Prostate gland (tissue), 2 donors: ENCODE measurements around the gene MXD3. TPM values are rescaled to one million over a fixed set of nuclear protein-coding genes. Genes with fewer than 3 reads are reported as not detected.

Experiments
- DNase-seq: peaks from one replicate; pipeline ENCODE4 v3.0.0-alpha.2; 2019; ENCODE audit warnings: low spot score
- H3K27ac ChIP-seq, 2 donors: fragments of 200-600 bp; sonication (generic); 2 replicates each; pipeline ENCODE4 v1.5.1; 2017 to 2019
- H3K27me3 ChIP-seq: fragments of 200-600 bp; sonication (generic); replicated peaks from 2 replicates; pipeline ENCODE4 v1.5.1; 2019; ENCODE audit not compliant: insufficient read depth
- H3K36me3 ChIP-seq, 2 donors: fragments of 200-600 bp; sonication (generic); 1 replicate in 1 of 2; 2 replicates in 1 of 2; pipeline versions ENCODE4 v1.5.1 to v1.8.1; 2017 to 2019
- H3K4me1 ChIP-seq: fragments of 200-600 bp; sonication (generic); replicated peaks from 2 replicates; pipeline ENCODE4 v1.5.1; 2019
- H3K4me3 ChIP-seq, 2 donors: fragments of 200-600 bp; sonication (generic); 2 replicates each; pipeline ENCODE4 v1.5.1; 2017 to 2019
- H3K9me3 ChIP-seq: fragments of 200-600 bp; sonication (generic); 2 replicates; pipeline ENCODE4 v1.5.1; 2017
- POLR2A ChIP-seq: fragments of 450-650 bp; IDR thresholded peaks from one replicate; pipeline ENCODE4 v1.6.1; 2016; ENCODE audit warnings: antibody characterized with exemption, mild to moderate bottlenecking
- POLR2AphosphoS5 ChIP-seq: sonication (generic); formaldehyde crosslinking; IDR thresholded peaks from one replicate; pipeline ENCODE4 v1.6.1; 2017; ENCODE audit warnings: antibody characterized with exemption
- WGBS: methylation state at CpG from one replicate; pipeline ENCODE4 v1.1.5; 2018; 5-methylcytosine and 5-hydroxymethylcytosine counted together
- intact Hi-C: fragments of 100-400 bp; cut with DNase I; formaldehyde crosslinking; loops from one replicate; pipeline ENCODE4 v1.14.2; 2022
- total RNA-seq, 2 donors: library from RNA; depleted of rRNA; stranded (reverse); fragments of >200 nt; gene quantifications; one replicate each; pipeline ENCODE4 v1.1.0, GENCODE V29; 2016
- TF ChIP-seq, protein P1 (sequence below), 4 experiments: fragments of 200-600 bp in 2 of 4; fragments of 450-650 bp in 2 of 4; sonication (generic) in 2 of 4; IDR thresholded peaks; 1 replicate in 3 of 4; 2 replicates in 1 of 4; pipeline ENCODE4 v1.5.1; 2016 to 2019; ENCODE audit warnings: antibody characterized with exemption in 4 of 4, mild to moderate bottlenecking in 2 of 4, moderate library complexity in 2 of 4

MXD3 gene
- total RNA-seq, 2 donors from 2014 or later = 13.5 to 20.5 TPM

DNA sequence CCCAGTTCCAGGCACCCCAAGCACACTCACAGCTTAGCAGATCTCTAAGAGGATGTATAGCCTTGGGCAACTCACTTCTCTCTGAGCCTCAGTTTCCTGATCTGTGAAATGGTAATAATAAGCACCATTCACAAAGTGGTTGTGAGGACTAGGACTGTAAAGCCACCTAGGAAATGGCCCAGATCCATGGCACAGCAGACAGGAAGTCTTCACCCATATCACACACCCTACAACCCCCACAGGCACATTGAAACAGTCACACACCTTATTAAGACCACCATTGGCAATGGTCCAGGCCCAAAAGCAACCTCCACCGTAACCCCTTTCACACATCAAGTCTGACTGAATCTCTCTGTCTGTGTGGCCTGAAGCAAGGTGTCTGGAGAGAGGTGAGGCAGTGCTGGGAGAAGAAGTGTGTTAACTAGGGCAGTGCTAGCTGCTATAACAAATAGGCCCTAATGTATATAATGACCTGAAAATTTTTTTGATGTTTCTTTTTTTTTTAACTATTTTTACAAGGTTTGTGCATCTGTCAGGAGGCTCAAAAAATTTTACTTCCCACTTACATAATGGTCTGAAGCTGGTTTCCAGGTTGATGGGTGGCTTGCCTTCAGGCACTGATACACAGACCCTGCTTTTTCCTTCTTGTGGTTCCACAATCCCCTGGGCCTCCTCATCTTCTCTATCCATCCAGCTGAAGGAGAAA, 43.6 kb upstream of the MXD3 start:
- no peaks in the 10 kb centered on the region for H3K36me3 ChIP-seq
- WGBS = 67% methylated on average over 1 of the region's 1 CpG
- TF ChIP-seq, protein P1, sequence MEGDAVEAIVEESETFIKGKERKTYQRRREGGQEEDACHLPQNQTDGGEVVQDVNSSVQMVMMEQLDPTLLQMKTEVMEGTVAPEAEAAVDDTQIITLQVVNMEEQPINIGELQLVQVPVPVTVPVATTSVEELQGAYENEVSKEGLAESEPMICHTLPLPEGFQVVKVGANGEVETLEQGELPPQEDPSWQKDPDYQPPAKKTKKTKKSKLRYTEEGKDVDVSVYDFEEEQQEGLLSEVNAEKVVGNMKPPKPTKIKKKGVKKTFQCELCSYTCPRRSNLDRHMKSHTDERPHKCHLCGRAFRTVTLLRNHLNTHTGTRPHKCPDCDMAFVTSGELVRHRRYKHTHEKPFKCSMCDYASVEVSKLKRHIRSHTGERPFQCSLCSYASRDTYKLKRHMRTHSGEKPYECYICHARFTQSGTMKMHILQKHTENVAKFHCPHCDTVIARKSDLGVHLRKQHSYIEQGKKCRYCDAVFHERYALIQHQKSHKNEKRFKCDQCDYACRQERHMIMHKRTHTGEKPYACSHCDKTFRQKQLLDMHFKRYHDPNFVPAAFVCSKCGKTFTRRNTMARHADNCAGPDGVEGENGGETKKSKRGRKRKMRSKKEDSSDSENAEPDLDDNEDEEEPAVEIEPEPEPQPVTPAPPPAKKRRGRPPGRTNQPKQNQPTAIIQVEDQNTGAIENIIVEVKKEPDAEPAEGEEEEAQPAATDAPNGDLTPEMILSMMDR (IDR thresholded peaks at IDR 0.05) = no peak
- no peak for TF ChIP-seq POLR2AphosphoS5
- TF ChIP-seq POLR2A = no peak

DNA sequence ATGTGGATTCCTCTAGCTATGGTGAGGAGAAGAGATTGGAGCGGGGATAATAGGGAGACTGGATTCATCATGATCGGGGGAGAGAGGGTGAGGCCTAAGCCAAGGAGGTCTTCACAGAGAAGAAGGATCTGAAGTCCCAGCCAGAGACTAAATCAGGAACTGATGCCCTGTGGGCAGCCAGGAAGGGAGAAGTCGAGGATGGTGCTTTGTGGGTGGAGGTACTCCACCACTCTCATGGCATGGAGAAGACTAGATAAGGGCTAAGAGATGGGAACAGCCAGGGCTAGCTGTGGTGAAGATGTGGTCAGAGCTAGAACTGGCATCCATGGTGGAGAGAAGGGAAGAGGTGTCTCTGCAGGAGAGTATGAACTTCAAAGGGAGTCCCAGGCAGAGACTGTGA, 43.0 kb upstream of the MXD3 start:
- intact Hi-C loops = loop anchor here (5.0 kb wide), 1 partner anchor 42 kb away; the partner anchor contains the start of gene MXD3
- Histone ChIP-seq H3K4me3 (no peak overlapping the region), H3K27ac (no peak overlapping the region), H3K27me3 (no peaks in the 10 kb centered on the region), H3K9me3 (no peaks in the 10 kb centered on the region), H3K4me1 (peaks cover 9% of the 10 kb centered on the region), H3K36me3 (no peaks in the 10 kb centered on the region)
- TF ChIP-seq, protein P1 (IDR thresholded peaks at IDR 0.05) = no peak
- TF ChIP-seq POLR2AphosphoS5 (no peak), POLR2A (no peak)
- no peak for DNase-seq
- WGBS = 68% methylated on average over 3 of the region's 3 CpGs

More for the DNA sequence above, 43.6 kb upstream of the MXD3 start:
- no peaks in the 10 kb centered on the region for H3K9me3 ChIP-seq
- no peak overlapping the region for H3K4me3 ChIP-seq
- no peaks in the 10 kb centered on the region for H3K27me3 ChIP-seq
- no peak overlapping the region for H3K27ac ChIP-seq
- no peak for DNase-seq
- intact Hi-C loops = loop anchor here (5.0 kb wide), 1 partner anchor 43 kb away; the partner anchor contains the start of gene MXD3
- peaks cover 4% of the 10 kb centered on the region for H3K4me1 ChIP-seq

DNA sequence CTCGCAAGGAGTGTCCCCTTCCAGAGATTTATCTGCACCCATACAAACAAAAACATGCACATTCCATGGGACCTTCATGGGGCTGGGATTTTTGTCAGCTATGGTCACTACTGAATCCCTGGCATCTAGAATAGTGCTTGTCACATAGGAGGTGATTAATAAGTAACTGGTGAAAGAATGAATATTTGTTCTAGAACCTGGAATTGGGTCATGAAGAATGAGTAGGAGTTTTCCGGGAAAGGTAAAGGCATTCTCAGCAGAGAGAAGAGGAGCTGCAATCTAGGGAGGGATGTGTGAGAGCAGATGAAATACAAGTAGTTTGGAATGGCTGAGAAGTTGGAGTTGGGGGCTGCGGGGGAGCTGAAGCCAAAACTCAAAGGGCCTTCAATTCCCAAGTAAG, 42.6 kb upstream of the MXD3 start:
- no peak for DNase-seq
- peaks cover 12% of the 10 kb centered on the region for H3K4me1 ChIP-seq
- TF ChIP-seq, protein P1 (IDR thresholded peaks at IDR 0.05) = no peak
- no peak for TF ChIP-seq POLR2AphosphoS5
- TF ChIP-seq POLR2A = no peak
- H3K9me3 ChIP-seq = no peaks in the 10 kb centered on the region
- no peak overlapping the region for H3K4me3 ChIP-seq
- H3K27ac ChIP-seq = no peak overlapping the region
- no peaks in the 10 kb centered on the region for H3K27me3 ChIP-seq
- 92% methylated on average over 3 of the region's 3 CpGs for WGBS
- no peaks in the 10 kb centered on the region for H3K36me3 ChIP-seq
- intact Hi-C loops = no loop called here

DNA sequence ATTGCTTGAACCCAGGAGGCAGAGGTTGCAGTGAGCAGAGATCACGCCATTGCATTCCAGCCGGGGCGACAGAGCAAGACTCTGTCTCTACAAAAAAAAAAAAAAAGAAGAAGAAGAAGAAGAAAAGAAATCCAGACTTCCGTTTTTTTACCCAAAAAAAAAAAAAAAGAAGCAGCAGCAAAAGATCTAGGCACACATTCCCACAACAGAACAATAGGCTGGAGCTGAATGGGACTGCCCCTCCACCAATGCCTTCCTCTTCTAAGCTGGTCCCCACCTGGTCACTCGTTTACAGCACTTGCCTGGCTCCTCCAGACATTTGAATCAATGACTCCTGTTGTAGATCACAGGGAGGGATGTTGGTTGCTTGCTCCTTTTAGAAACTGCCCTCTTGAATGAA, 41.4 kb upstream of the MXD3 start:
- Histone ChIP-seq H3K27ac (no peak overlapping the region), H3K9me3 (no peaks in the 10 kb centered on the region), H3K36me3 (no peaks in the 10 kb centered on the region), H3K4me3 (no peak overlapping the region), H3K27me3 (no peaks in the 10 kb centered on the region), H3K4me1 (peaks cover 16% of the 10 kb centered on the region)
- TF ChIP-seq, protein P1 (IDR thresholded peaks at IDR 0.05) = no peak
- TF ChIP-seq POLR2A = no peak
- TF ChIP-seq POLR2AphosphoS5 = no peak
- intact Hi-C loops = no loop called here
- no peak for DNase-seq
- WGBS = 71% methylated on average over 5 of the region's 5 CpGs
